IPS DF 4.7 (cell line): ENCODE results near the gene ZNF23.

Experiments used
- DNase-seq: peaks from one replicate; pipeline ENCODE4 v3.0.0-alpha.2; 2013; ENCODE audit warnings: low spot score; ENCODE audit errors: extremely low read depth

Gene ZNF23

DNA sequence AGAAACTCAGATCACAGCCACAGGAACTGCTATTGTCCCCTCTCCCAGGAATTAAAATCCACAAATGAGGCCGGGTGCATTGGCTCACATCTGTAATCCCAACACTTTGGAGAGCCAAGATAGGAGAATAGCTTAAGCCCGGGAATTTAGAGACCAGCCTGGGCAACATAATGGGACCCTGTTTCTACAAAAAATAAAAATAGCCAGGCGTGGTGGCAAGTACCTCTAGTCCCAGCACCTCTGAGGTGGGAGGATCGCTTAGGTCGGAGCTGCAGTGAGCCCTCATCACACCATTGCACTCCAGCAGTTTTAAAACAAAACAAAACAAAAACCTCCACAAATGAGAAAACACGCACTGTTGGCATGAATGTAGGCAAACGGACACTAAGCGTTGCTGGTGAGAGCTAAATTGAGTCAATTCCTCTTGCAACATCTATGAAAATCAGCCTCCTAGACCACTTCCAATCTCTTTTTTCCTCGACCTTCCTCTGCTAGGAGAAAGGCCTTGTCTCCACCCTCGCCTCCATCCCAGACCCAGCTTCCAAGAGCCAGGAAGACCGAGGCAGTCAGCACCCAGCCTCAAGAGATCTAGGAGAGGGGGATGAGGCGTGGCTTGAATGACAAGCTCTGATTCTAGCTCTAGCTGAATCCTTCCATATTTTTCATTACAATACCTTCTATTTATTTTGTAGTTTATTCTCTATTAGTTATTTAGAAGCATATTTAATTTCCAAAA lies 35.0 kb downstream of the ZNF23 start:
- DNase-seq, result no peak

DNA sequence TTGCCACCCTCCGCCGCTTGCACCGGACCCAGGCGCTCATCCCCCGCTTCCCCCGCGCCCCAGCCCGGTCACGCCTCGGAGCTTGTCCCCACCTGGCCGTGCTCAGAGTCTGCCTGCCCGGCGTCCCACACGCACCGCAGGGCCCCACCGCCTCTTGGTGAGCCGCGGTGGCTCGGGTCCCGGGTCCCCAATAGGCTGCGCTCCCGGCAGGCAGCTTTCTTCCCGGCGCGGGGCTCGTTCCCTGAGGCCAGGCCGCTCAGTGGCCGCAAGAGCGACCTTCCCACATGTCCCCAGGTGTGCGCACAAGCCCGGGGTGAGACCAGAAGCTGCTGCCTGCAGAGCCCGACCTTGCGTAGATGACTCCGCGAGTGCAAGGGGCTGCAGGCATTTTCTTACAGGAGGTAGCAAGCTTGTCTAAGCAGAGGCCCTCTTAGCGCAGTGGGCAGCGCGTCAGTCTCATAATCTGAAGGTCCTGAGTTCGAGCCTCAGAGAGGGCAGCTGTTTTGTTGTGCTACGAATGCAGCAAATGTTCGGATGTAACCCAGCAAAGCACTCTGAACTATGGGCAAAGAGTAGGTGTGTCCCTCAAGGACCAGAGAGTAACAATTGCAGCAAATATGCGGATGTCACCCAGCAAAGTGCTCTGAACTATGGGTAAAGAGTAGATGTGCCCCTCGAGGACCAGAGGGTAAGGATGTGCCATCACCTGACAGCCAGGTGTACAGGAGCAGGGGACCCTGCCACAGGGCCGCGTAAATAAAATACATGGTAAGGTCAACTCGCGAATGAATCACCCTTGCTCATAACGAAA lies 35.8 kb downstream of the ZNF23 start:
- peak; percentile 96 for DNase-seq

GRCh38 chr16:71425746-71426068 lies 36.3 kb downstream of the ZNF23 start:
- no peak for DNase-seq

DNA sequence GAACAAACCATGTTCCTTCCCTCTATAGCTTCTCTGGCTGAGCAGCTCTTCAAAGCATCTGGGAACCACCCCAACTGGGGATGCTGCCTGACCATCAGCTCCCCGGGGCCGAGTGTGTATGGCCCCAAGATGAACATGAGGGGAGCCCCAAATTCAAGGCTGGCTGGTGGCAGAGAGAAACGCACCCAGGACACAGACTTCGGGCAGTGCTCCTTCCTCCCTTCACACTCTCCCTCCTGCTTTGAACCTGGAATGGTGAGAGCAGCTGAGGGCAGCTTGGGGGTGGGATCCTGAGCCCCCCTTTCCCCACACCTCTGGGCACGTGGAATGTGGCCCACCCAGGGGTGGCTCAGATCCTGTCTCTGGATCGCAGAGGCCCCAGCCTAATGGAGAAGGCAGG lies 37.4 kb downstream of the ZNF23 start:
- DNase-seq, result no peak

- DNase-seq, result no peak
Observed at GRCh38 chr16:71423865-71424264, 38.2 kb downstream of the ZNF23 start.

- no peak for DNase-seq
Observed at GRCh38 chr16:71423016-71423415, 39.0 kb downstream of the ZNF23 start.

- DNase-seq, result no peak
Observed at GRCh38 chr16:71421911-71422310, 40.1 kb downstream of the ZNF23 start.

- DNase-seq, result no peak
Observed at GRCh38 chr16:71414038-71414437, 48.0 kb downstream of the ZNF23 start.

GRCh38 chr16:71413341-71413740 lies 48.7 kb downstream of the ZNF23 start:
- no peak for DNase-seq

DNA sequence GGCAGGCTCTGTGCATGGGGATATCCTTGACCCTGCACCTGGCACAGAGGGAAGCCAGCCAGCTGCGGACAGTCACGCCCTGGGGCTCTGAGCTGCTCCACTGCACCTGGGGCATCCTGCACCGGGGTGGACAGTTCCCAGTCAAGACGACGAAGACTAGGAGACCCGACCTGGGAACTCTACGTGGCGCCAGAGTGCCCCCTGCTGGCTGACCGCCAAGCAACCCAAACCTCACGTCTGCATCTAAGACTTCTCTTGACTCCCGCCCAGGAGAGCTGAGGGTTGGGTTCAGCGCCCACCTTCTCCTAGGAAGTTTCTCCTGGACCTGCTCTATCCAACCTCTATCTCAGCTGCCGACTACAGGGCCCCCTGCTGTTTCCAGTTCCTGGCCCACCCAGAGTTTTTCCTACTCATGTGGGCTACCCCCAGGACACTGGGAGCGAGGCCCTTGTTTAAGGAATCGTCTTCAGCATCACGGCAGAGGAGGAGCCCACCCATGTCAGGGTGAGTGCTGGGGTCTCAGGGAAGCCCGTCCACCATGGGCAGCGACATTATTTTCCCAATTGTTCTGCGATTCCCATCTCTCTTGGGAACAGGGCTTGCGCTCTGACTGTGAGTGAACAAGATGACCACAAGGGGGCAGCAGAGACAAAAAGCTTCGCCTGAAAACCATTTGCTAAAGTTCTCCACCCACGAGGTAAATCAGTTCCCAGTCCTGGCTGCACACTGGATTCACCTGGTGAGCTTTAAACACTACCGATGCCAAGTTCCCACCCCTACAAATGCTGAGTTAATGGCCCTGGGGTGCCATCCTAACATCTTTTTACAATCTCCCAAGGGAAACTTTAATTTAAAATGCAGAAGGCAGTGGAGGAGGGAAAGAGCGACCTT lies 49.5 kb downstream of the ZNF23 start:
- DNase-seq, result peak; percentile 81

GRCh38 chr16:71410146-71410545 lies 51.9 kb downstream of the ZNF23 start:
- no peak for DNase-seq

- no peak for DNase-seq
Observed at GRCh38 chr16:71409011-71409775, 52.9 kb downstream of the ZNF23 start.

GRCh38 chr16:71408536-71408935 lies 53.5 kb downstream of the ZNF23 start:
- no peak for DNase-seq

GRCh38 chr16:71407731-71408130 lies 54.3 kb downstream of the ZNF23 start:
- no peak for DNase-seq

DNA sequence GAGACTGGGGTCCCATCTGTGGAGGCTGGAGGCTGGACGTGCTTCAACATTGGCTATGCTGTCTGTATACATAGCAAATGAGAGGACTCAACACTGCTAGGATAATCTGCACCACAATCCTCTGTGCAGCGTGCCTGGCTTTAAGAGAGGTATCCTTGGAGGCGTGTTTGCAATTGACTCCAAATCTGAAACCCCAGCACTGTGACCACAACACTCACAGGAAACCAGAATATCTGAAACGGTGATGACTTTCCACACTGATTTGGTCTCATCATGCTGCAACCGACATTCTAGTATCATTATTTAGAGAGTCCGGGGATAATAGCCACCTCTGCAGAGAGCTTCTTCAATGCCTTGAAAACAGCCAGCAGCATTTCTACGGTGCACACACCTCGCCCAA lies 55.3 kb downstream of the ZNF23 start:
- DNase-seq, result no peak

- DNase-seq, result no peak
Observed at GRCh38 chr16:71406316-71406715, 55.7 kb downstream of the ZNF23 start.

GRCh38 chr16:71404364-71404763 lies 57.7 kb downstream of the ZNF23 start:
- no peak for DNase-seq

DNA sequence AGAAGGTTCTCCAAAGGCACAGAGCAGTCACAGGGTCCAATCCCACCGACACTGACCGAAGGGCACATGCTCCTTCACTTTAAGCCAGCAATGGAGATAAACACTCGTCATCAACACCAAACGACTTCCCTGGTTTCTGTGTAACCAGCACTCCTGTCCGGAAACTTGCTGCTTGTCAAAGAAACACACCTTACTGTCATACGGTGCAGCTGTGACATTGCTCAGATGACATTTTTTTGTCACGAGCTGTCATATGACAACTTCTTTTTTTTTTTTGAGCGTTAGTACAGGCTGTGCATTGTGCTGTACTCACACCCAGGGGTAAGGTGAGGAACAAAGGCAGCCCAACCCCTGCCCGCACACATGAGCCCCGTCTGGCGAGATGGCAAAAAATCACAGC lies 59.4 kb downstream of the ZNF23 start:
- DNase-seq, result no peak

DNA sequence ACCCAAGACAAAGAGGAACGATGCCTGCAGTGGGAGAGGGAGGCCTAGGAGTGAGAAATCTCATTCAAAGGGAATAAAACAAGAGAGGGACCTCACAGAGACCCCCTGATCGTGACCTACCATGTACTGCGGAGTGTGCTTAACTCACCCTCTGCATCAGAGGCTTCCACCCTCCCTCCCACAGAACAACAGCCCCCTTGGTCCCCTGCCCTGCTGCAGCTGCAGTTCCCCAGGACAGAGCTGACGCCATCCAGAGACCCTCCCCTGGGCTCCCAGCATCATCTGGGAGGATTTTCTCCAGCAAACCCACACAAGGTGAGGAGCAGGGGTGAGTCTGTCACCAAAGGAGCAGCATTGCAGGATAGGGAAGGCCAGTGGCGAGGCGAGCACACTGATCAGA lies 60.0 kb downstream of the ZNF23 start:
- no peak for DNase-seq

DNA sequence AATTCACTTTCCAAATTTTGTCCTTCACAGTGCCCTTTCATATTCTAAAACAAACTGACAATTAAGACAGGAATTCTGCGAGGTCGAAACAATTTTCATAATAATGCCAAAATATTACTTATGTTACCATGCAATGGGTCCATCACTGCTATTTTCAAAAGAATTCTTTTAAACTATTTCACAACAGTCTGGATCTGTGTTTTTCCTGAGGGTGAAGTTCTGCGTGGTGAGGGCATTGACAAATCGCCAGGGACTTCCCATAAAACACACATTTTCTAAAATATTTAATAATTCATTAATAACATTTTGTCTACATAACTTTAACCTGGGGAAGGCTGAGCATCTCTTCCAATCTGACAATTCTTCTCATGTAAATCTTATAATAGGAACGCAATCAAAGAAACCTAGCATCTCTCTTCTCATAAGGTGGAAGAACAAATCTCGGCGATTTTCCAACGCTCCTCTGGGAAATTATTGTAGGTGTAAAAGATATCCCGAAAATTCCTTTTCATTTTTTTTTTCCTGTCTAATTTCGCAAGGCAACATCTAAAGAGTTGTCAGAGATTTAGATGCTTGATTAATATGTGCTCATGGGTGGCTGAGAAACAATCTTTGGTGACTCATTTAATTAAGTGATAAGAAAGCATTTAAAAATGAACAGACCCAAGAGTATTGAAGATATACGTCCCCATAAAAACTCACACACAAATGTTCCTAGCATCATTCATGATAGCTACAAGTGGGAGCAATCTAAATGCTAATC lies 62.1 kb downstream of the ZNF23 start:
- no peak for DNase-seq
